HepG2 (cell line): ENCODE data around the gene CLPTM1. TPM values are rescaled to one million over a fixed set of nuclear protein-coding genes. Genes with fewer than 3 reads are reported as not detected.

Experiments
- ATAC-seq: fragments of 200-7000 bp; cut with Tn5 transposase; 3 replicates; pipeline ENCODE4 v1.9.1; 2020; ENCODE audit warnings: mild to moderate bottlenecking, moderate library complexity
- BruUV-seq: library from RNA; stranded (reverse); fragments of 400-500 nt; replicated peaks from 2 replicates; lab custom pipeline; 2021; lab: Mats Ljungman, UMichigan
- CTCF ChIA-PET: fragments of 300-600 bp; formaldehyde crosslinking; extraction: SDS; loops from one replicate; lab custom pipeline; 2021; ENCODE audit warnings: low total read pairs, inconsistent platforms, low intra/inter-chr PET ratio; lab: Yijun Ruan, JAX
- POLR2A ChIA-PET: fragments of 350-600 bp; sonication (Branson Sonifier 250); formaldehyde crosslinking; loops from one replicate; lab custom pipeline; 2020; ENCODE audit warnings: antibody characterized with exemption, inconsistent platforms; lab: Yijun Ruan, JAX
- DNase-seq: peaks from one replicate; pipeline ENCODE4 v3.0.0-alpha.2; 2015; ENCODE audit warnings: low spot score
- FAIRE-seq: peaks from 3 replicates; lab custom pipeline; 2011; peaks lifted over from hg19 to GRCh38; lab: Jason Lieb, UNC
- H2AFZ ChIP-seq: one replicate; pipeline ENCODE4 v1.6.1; 2011; ENCODE audit warnings: low read length, inconsistent platforms
- H3K27ac ChIP-seq: fragments of 300-600 bp; 3 replicates; pipeline ENCODE4 v1.8.0; 2011; ENCODE audit warnings: mixed run types, mild to moderate bottlenecking, mixed read lengths, low read length, inconsistent platforms; ENCODE audit not compliant: insufficient read depth; ENCODE audit errors: extremely low read length
- H3K27me3 ChIP-seq, 2 experiments: fragments of 200-600 bp in 1 of 2; 2 replicates in 1 of 2; 3 replicates in 1 of 2; pipeline versions ENCODE4 v1.6.0 to v1.8.0; 2011; ENCODE audit warnings: low read length in 2 of 2, mild to moderate bottlenecking in 2 of 2, moderate library complexity in 2 of 2, inconsistent platforms in 1 of 2; ENCODE audit not compliant: insufficient read depth in 2 of 2, control insufficient read depth in 1 of 2
- H3K36me3 ChIP-seq, 2 experiments: fragments of 200-600 bp in 1 of 2; replicated peaks in 1 of 2; 2 replicates in 1 of 2; 3 replicates in 1 of 2; pipeline versions ENCODE4 v1.5.1 to v1.8.0; 2011; ENCODE audit warnings: low read length in 2 of 2, inconsistent platforms in 1 of 2; ENCODE audit not compliant: insufficient read depth in 2 of 2, control insufficient read depth in 1 of 2
- H3K4me1 ChIP-seq: 2 replicates; pipeline ENCODE4 v1.5.1; 2012; ENCODE audit warnings: low read length, inconsistent platforms; ENCODE audit not compliant: insufficient read depth
- H3K4me2 ChIP-seq: 2 replicates; pipeline ENCODE4 v1.6.0; 2011; ENCODE audit warnings: low read depth, low read length, inconsistent platforms
- H3K4me3 ChIP-seq, 3 experiments: fragments of 200-600 bp in 1 of 3; sonication (generic), shearing (Covaris generic) in 1 of 3; replicated peaks in 1 of 3; 2 replicates each; pipeline ENCODE4 v1.5.1; 2011 to 2016; ENCODE audit warnings: low read length in 3 of 3, inconsistent platforms in 2 of 3, low read depth in 2 of 3, mild to moderate bottlenecking in 2 of 3, control low read depth in 1 of 3, mixed read lengths in 1 of 3; ENCODE audit not compliant: insufficient read depth in 1 of 3
- H3K79me2 ChIP-seq: one replicate; pipeline ENCODE4 v1.6.1; 2011; ENCODE audit warnings: low read length, inconsistent platforms; ENCODE audit not compliant: insufficient read depth
- H3K9ac ChIP-seq: 2 replicates; pipeline ENCODE4 v1.6.0; 2011; ENCODE audit warnings: mild to moderate bottlenecking, low read depth, low read length, inconsistent platforms; ENCODE audit not compliant: insufficient read depth
- H3K9me3 ChIP-seq: 2 replicates; pipeline ENCODE4 v1.5.1; 2012; ENCODE audit warnings: mild to moderate bottlenecking, low read length
- H4K20me1 ChIP-seq: 2 replicates; pipeline ENCODE4 v1.6.0; 2011; ENCODE audit warnings: inconsistent platforms, mild to moderate bottlenecking, low read length, moderate library complexity; ENCODE audit not compliant: insufficient read depth
- AFF4 ChIP-seq: sonication (generic); formaldehyde crosslinking; IDR thresholded peaks from 2 replicates; pipeline ENCODE4 v1.4.0; 2020; ENCODE audit warnings: missing genetic modification reagents
- KDM6A ChIP-seq: IDR thresholded peaks from 2 replicates; pipeline ENCODE4 v1.6.1; 2016; ENCODE audit warnings: low read depth
- LRRFIP1 ChIP-seq: sonication (generic); formaldehyde crosslinking; conservative IDR thresholded peaks from 2 replicates; pipeline ENCODE4 v1.4.0; 2020; ENCODE audit warnings: missing genetic modification reagents
- POLR2A ChIP-seq, 2 experiments: IDR thresholded peaks; 2 replicates each; pipeline ENCODE4 v1.6.1; 2011; ENCODE audit warnings: low read depth in 2 of 2, low read length in 2 of 2, mild to moderate bottlenecking in 1 of 2, moderate library complexity in 1 of 2; ENCODE audit not compliant: insufficient read depth in 1 of 2
- SIX1 ChIP-seq: sonication (generic); formaldehyde crosslinking; IDR thresholded peaks from 2 replicates; pipeline ENCODE4 v1.4.0; 2020; ENCODE audit warnings: missing genetic modification reagents, borderline replicate concordance
- ZNF275 ChIP-seq: sonication (generic); formaldehyde crosslinking; IDR thresholded peaks from 2 replicates; pipeline ENCODE4 v1.8.0; 2022; ENCODE audit warnings: missing genetic modification reagents, mild to moderate bottlenecking, inconsistent platforms, borderline replicate concordance
- ZNF318 ChIP-seq: sonication (generic); formaldehyde crosslinking; IDR thresholded peaks from 2 replicates; pipeline ENCODE4 v1.4.0; 2020; ENCODE audit warnings: mild to moderate bottlenecking, missing genetic modification reagents
- ZNF580 ChIP-seq: IDR thresholded peaks from 2 replicates; pipeline ENCODE4 v1.6.1; 2016; ENCODE audit warnings: low read depth, borderline replicate concordance
- WGBS: methylation state at CpG from one replicate; pipeline ENCODE4 v1.1.6; 2017; ENCODE audit warnings: low lambda C conversion rate; 5-methylcytosine and 5-hydroxymethylcytosine counted together
- in situ Hi-C: cut with HindIII; loops from 2 replicates; pipeline ENCODE4 v1.10.0; 2017; ENCODE audit warnings: low pct_unique_long_range_greater_than_20kb; ENCODE audit not compliant: extremely low pct_ligation_motif_present
- intact Hi-C: fragments of 100-400 bp; cut with micrococcal nuclease; formaldehyde crosslinking; loops from one replicate; pipeline ENCODE4 v1.10.0; 2022; ENCODE audit not compliant: unreplicated experiment
- polyA plus RNA-seq, 8 experiments: library from polyadenylated mRNA; depleted of rRNA in 3 of 8; stranded (reverse) in 7 of 8; unstranded in 1 of 8; fragments of >200 nt; fragmentation: Illumina TruSeq in 4 of 8; extraction: Trizol in 4 of 8; gene quantifications; 2 replicates each; pipeline versions ENCODE4 v1.2.1 to v1.2.3, GENCODE V29; 2011 to 2016; ENCODE audit warnings: low read depth in 4 of 8, missing spikeins in 1 of 8, mixed read lengths in 1 of 8; ENCODE audit not compliant: insufficient read depth in 1 of 8
- total RNA-seq, 5 experiments: library from RNA; depleted of rRNA; stranded (reverse); fragments of >200 nt; fragmentation: Illumina TruSeq; extraction: Trizol; gene quantifications; 2 replicates each; pipeline ENCODE4 v1.2.3, GENCODE V29; 2016; ENCODE audit warnings: low read depth in 1 of 5

The CLPTM1 gene
- total and polyA plus RNA-seq, 2 of the 13 experiments (the other 11 are each of a cell fraction or from before 2014, with no cell fraction given): 34.9 to 42.8 TPM

GRCh38 chr19:44985445-44985844, 30.3 kb downstream of the CLPTM1 start:
- Histone ChIP-seq H2AFZ (no peak overlapping the region), H3K9me3 (no peaks in the 10 kb centered on the region), H3K4me2 (no peak overlapping the region), H3K27ac (no peak overlapping the region), H3K4me1 (no peaks in the 10 kb centered on the region), H3K36me3 (peaks cover 14 to 65% of the 10 kb centered on the region in 2 experiments; a peak in 4 of 5 replicates), H3K4me3 (no peak overlapping the region), H3K79me2 (no peaks in the 10 kb centered on the region), H3K27me3 (no peaks in the 10 kb centered on the region), H4K20me1 (no peaks in the 10 kb centered on the region), H3K9ac (no peak overlapping the region)
- WGBS: 100% methylated on average over 3 of the region's 4 CpGs
- FAIRE-seq (no peak), ATAC-seq (no peak), DNase-seq (no peak)
- BruUV-seq: no TSS peak
- ChIA-PET POLR2A (no interaction called here), CTCF (no interaction called here)
- intact Hi-C loops (no loop called here), in situ Hi-C loops (no loop called here)
- TF ChIP-seq ZNF318 (CRISPR knock-in tag): no peak
- TF ChIP-seq ZNF580 (CRISPR knock-in tag): no peak
- no peak for TF ChIP-seq LRRFIP1 (CRISPR knock-in tag)
- TF ChIP-seq SIX1 (CRISPR knock-in tag): no peak
- TF ChIP-seq ZNF275: no peak
- no peak for TF ChIP-seq POLR2A (IDR thresholded peaks at IDR 0.05; ENCODE audit: insufficient read depth in 1 of 2, low read depth in 2 of 2, low read length in 2 of 2)
- TF ChIP-seq KDM6A (CRISPR knock-in tag): no peak
- TF ChIP-seq AFF4 (CRISPR knock-in tag): no peak
